Measurements from ENCODE around the gene ACE. TPM values are rescaled to one million over a fixed set of nuclear protein-coding genes. Genes with fewer than 3 reads are reported as not detected.

ACE gene
- total RNA-seq, 1 donor from 2014 or later = 44.8 TPM

- no peak overlapping the region for H3K4me3 Mint-ChIP-seq (ENCODE audit: unreplicated experiment)
Measured at GRCh38 chr17:63543822-63544420, 67.1 kb downstream of the ACE start.

GRCh38 chr17:63544467-63545301 lies 67.8 kb downstream of the ACE start:
- TF ChIP-seq CTCF (IDR thresholded peaks at IDR 0.05; ENCODE audit: unreplicated experiment) = no peak
- Mint-ChIP-seq H3K9me3 (ENCODE audit: unreplicated experiment) (no peaks in the 10 kb centered on the region), H3K4me3 (ENCODE audit: unreplicated experiment) (no peak overlapping the region), H3K4me1 (ENCODE audit: unreplicated experiment) (peaks cover 1% of the 10 kb centered on the region), H3K27ac (ENCODE audit: unreplicated experiment) (no peak overlapping the region), H3K36me3 (ENCODE audit: low read depth, unreplicated experiment) (peaks cover 10% of the 10 kb centered on the region), H3K27me3 (ENCODE audit: unreplicated experiment) (peaks cover 3% of the 10 kb centered on the region)
- DNase-seq (ENCODE audit: low spot score) = no peak

More at GRCh38 chr17:63543822-63544420, 67.1 kb downstream of the ACE start:
- Mint-ChIP-seq H3K36me3 (ENCODE audit: low read depth, unreplicated experiment) (peaks cover 15% of the 10 kb centered on the region), H3K27ac (ENCODE audit: unreplicated experiment) (no peak overlapping the region), H3K9me3 (ENCODE audit: unreplicated experiment) (no peaks in the 10 kb centered on the region), H3K27me3 (ENCODE audit: unreplicated experiment) (peaks cover 8% of the 10 kb centered on the region), H3K4me1 (ENCODE audit: unreplicated experiment) (peaks cover 3% of the 10 kb centered on the region)
- no peak for TF ChIP-seq CTCF (IDR thresholded peaks at IDR 0.05; ENCODE audit: unreplicated experiment)
- no peak for DNase-seq (ENCODE audit: low spot score)

- Mint-ChIP-seq H3K4me3 (ENCODE audit: unreplicated experiment) (no peak overlapping the region), H3K9me3 (ENCODE audit: unreplicated experiment) (no peaks in the 10 kb centered on the region), H3K27me3 (ENCODE audit: unreplicated experiment) (peaks cover 3% of the 10 kb centered on the region), H3K4me1 (ENCODE audit: unreplicated experiment) (peaks cover 2% of the 10 kb centered on the region), H3K36me3 (ENCODE audit: low read depth, unreplicated experiment) (peaks cover 9% of the 10 kb centered on the region), H3K27ac (ENCODE audit: unreplicated experiment) (no peak overlapping the region)
- no peak for TF ChIP-seq CTCF (IDR thresholded peaks at IDR 0.05; ENCODE audit: unreplicated experiment)
- no peak for DNase-seq (ENCODE audit: low spot score)
Measured at GRCh38 chr17:63546308-63547082, 69.6 kb downstream of the ACE start.

- no peak overlapping the region for H3K27ac Mint-ChIP-seq (ENCODE audit: unreplicated experiment)
Measured at GRCh38 chr17:63547083-63547523, 70.2 kb downstream of the ACE start.

More at GRCh38 chr17:63547083-63547523, 70.2 kb downstream of the ACE start:
- peaks cover 3% of the 10 kb centered on the region for H3K27me3 Mint-ChIP-seq (ENCODE audit: unreplicated experiment)
- no peak for TF ChIP-seq CTCF (IDR thresholded peaks at IDR 0.05; ENCODE audit: unreplicated experiment)
- H3K36me3 Mint-ChIP-seq (ENCODE audit: low read depth, unreplicated experiment) = peaks cover 9% of the 10 kb centered on the region
- no peak for DNase-seq (ENCODE audit: low spot score)
- no peak overlapping the region for H3K4me3 Mint-ChIP-seq (ENCODE audit: unreplicated experiment)
- no peaks in the 10 kb centered on the region for H3K9me3 Mint-ChIP-seq (ENCODE audit: unreplicated experiment)
- H3K4me1 Mint-ChIP-seq (ENCODE audit: unreplicated experiment) = peaks cover 6% of the 10 kb centered on the region

Other genes starting within 250 kb of the ACE start
- 57.3 TPM for gene CYB561, start 30.8 kb upstream of the ACE start, total RNA-seq (ENCODE audit: unreplicated experiment)
- gene KCNH6, start 46.3 kb downstream of the ACE start, total RNA-seq (ENCODE audit: unreplicated experiment) = 18.6 TPM
- 123 TPM for gene DCAF7, start 73.4 kb downstream of the ACE start, total RNA-seq (ENCODE audit: unreplicated experiment)
- 19.4 TPM for gene TACO1, start 123.8 kb downstream of the ACE start, total RNA-seq (ENCODE audit: unreplicated experiment)
- gene MAP3K3, start 145.4 kb downstream of the ACE start, total RNA-seq (ENCODE audit: unreplicated experiment) = 112 TPM
- 132 TPM for gene LIMD2, start 223.1 kb downstream of the ACE start, total RNA-seq (ENCODE audit: unreplicated experiment)

Measured in endothelial cell (in vitro differentiated cells).